Activated naive CD4-positive, alpha-beta T cell treated with anti-CD3 and anti-CD28 coated beads, Interleukin-2, amount 50 U/mL, for 24 hours (primary cell): Measurements from ENCODE around the gene EYS.

Source experiments
- H3K27ac Mint-ChIP-seq: one replicate; pipeline ENCODE4 v1.8.0; 2021; ENCODE audit warnings: mild to moderate bottlenecking, mixed read lengths
- H3K27me3 Mint-ChIP-seq: one replicate; pipeline ENCODE4 v1.8.0; 2021; ENCODE audit warnings: mixed read lengths
- H3K36me3 Mint-ChIP-seq: one replicate; pipeline ENCODE4 v1.8.0; 2021; ENCODE audit warnings: mixed read lengths
- H3K4me1 Mint-ChIP-seq: one replicate; pipeline ENCODE4 v1.8.0; 2021; ENCODE audit warnings: mixed read lengths
- H3K4me3 Mint-ChIP-seq: one replicate; pipeline ENCODE4 v1.8.0; 2021; ENCODE audit warnings: mild to moderate bottlenecking, mixed read lengths
- H3K9me3 Mint-ChIP-seq: one replicate; pipeline ENCODE4 v1.8.0; 2021; ENCODE audit warnings: mixed read lengths

The EYS gene

DNA sequence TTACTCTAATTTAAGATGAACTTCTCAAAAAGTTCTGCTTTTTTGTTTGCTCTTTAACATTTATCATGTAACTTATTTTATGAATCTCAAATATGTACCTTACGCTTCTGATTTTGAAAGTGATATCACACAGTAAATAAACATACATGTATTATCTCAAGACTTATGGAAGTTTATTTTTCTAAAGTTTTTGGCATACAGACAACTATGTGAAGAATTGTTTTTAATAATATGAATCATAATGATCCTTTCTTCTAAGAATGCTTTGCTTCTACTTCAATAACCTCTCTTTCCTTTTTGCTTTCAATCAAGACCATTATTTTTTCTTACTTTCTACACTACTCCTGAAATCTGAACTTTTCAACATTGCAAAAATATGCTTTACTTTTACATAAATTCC is 816.4 kb downstream of the EYS start:
- Mint-ChIP-seq H3K4me1 (no peaks in the 10 kb centered on the region), H3K27me3 (no peaks in the 10 kb centered on the region), H3K27ac (no peak overlapping the region), H3K36me3 (no peaks in the 10 kb centered on the region), H3K9me3 (peaks cover 8% of the 10 kb centered on the region), H3K4me3 (no peak overlapping the region)

DNA sequence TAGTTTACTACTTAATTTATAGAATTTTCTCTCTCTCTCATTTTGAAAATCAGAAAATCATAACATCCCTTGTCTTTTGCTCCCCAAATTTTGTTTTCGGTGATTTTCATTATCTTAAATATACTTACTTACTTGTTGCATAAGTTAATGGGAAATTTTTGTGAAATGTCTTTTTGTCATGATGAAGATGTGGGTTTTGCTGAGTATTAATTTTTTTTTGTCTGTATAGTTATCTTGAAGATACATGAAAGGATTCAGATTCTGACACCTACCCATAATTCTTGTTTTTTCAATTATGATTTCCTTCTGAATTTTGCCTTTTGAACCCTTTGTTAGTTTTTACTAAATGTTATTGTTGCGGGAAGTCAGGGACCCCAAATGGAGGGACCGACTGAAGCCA is 817.9 kb downstream of the EYS start:
- Mint-ChIP-seq H3K27ac (no peak overlapping the region), H3K4me1 (no peaks in the 10 kb centered on the region), H3K27me3 (no peaks in the 10 kb centered on the region), H3K36me3 (no peaks in the 10 kb centered on the region), H3K4me3 (no peak overlapping the region), H3K9me3 (peaks cover 8% of the 10 kb centered on the region)

- H3K4me3 Mint-ChIP-seq: no peak overlapping the region
- no peaks in the 10 kb centered on the region for H3K27me3 Mint-ChIP-seq
- no peaks in the 10 kb centered on the region for H3K4me1 Mint-ChIP-seq
- H3K27ac Mint-ChIP-seq: no peak overlapping the region
- H3K36me3 Mint-ChIP-seq: no peaks in the 10 kb centered on the region
- peaks cover 23% of the 10 kb centered on the region for H3K9me3 Mint-ChIP-seq
Observed at GRCh38 chr6:64874776-64875175, 832.2 kb downstream of the EYS start.

DNA sequence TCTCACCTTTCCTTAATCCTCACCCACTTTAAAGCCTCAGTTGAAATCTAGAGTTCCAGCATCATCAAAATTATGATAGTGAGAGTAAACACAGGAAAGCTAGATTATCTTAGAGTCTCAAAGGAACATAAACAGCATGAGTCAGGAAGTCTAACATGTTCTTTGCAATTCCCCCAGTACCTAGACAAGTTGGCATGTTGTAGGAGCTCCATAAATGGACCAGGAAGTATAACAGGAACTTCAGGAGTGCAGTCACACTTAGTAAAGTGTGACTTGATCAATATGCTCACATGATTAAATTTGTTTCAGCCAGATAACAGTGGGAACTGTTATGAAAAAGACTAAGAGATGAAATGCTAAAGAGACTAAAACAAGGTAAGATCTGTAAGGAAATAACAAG is 834.4 kb downstream of the EYS start:
- Mint-ChIP-seq H3K27me3 (no peaks in the 10 kb centered on the region), H3K9me3 (peaks cover 18% of the 10 kb centered on the region), H3K4me3 (no peak overlapping the region), H3K27ac (no peak overlapping the region), H3K4me1 (no peaks in the 10 kb centered on the region), H3K36me3 (no peaks in the 10 kb centered on the region)

DNA sequence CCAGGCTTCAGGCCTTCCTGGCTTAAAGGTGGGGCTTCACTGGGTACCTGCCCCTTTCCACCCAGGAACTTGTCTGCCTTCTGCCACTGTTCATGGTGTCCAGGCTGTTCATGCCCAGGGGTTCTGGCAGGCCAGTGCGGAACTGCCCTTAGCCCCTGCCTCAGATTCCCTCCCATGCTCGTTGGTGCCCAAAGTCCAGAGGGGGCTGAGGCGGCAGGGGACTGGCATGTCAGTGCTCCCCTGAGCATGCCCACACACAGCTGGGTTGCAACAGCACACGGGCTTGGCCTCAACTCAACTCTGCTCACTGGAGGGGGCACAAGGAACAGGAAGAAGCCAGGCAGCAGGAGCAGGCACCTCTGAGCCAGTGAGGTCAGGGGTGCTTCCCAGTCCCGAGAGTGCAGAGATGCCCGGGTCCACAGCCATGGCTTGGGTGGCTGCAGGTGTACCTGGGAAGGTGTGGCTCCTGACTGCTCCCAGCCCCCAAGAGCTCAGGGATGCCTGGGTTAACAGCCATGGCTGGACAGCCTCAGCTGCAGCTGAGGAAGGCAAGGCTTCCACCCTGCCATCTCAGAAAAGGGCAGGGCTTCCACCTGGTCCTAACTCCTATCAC is 845.9 kb downstream of the EYS start:
- Mint-ChIP-seq H3K27ac (no peak overlapping the region), H3K36me3 (no peaks in the 10 kb centered on the region), H3K4me1 (no peaks in the 10 kb centered on the region), H3K9me3 (peaks cover 9% of the 10 kb centered on the region), H3K4me3 (no peak overlapping the region), H3K27me3 (no peaks in the 10 kb centered on the region)

DNA sequence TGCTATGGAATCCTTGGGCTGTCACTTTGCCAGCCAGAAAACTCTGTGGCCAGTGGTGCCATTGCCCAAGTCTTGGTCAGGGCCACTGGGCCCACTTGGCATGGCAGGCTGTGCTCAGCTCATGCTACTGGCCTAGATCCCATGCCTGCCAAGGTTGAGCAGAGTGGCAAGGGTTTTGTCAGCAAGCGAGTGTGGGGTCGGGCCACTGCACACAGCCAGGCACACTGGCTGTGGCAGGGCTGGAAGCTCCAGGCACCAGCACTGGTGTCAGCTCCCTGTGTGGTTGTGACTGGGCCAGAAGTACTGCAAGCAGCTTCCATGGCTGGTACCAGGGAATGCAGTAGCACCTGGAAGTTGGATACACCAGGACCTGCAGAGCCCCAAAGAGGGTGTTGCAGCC is 846.8 kb downstream of the EYS start:
- peaks cover 9% of the 10 kb centered on the region for H3K9me3 Mint-ChIP-seq
- no peak overlapping the region for H3K4me3 Mint-ChIP-seq
- no peaks in the 10 kb centered on the region for H3K27me3 Mint-ChIP-seq
- no peak overlapping the region for H3K27ac Mint-ChIP-seq
- H3K36me3 Mint-ChIP-seq: no peaks in the 10 kb centered on the region
- H3K4me1 Mint-ChIP-seq: no peaks in the 10 kb centered on the region

DNA sequence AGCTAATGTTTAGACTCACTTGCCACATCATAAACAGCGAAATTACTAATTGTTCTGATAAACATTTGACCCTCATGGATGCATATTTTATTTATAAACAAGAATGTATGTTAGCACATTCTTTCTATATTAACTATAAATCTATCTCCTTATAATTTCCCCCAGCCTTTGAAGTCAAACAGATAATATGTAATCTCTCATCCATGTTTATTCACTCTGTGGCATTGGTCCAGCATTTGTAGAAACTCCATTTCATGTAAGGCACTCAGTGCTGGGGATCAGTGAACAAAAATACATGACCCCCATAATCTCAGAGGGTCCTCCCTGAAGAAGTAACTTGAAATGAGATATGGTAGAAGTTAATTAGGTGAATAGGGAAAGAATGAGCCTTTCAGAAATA is 856.9 kb downstream of the EYS start:
- H3K4me1 Mint-ChIP-seq: no peaks in the 10 kb centered on the region
- H3K4me3 Mint-ChIP-seq: no peak overlapping the region
- H3K27me3 Mint-ChIP-seq: no peaks in the 10 kb centered on the region
- H3K27ac Mint-ChIP-seq: no peak overlapping the region
- no peaks in the 10 kb centered on the region for H3K36me3 Mint-ChIP-seq
- H3K9me3 Mint-ChIP-seq: peaks cover 21% of the 10 kb centered on the region

DNA sequence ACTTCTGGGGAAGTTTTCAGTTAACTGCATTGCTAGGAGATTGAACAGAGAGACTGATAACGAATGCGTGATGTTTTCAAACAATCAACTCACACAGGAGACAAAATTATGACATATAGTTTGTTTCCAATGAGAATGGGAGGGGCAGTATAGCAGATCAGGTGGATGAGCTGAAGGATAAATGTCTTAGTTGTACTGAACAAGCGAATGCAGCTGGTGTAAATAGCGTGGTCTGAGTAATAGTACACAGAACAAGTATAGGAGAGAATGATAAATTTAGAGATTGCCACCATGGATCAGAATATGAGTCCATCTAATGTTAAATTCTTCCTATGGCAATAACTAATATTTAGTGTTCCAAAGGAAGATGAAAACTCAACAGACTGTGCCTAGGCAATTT is 858.6 kb downstream of the EYS start:
- H3K4me3 Mint-ChIP-seq: no peak overlapping the region
- H3K4me1 Mint-ChIP-seq: no peaks in the 10 kb centered on the region
- H3K27me3 Mint-ChIP-seq: no peaks in the 10 kb centered on the region
- H3K36me3 Mint-ChIP-seq: no peaks in the 10 kb centered on the region
- no peak overlapping the region for H3K27ac Mint-ChIP-seq
- peaks cover 21% of the 10 kb centered on the region for H3K9me3 Mint-ChIP-seq

GRCh38 chr6:64847396-64847795 is 859.6 kb downstream of the EYS start:
- Mint-ChIP-seq H3K9me3 (peaks cover 18% of the 10 kb centered on the region), H3K36me3 (no peaks in the 10 kb centered on the region), H3K27ac (no peak overlapping the region)

GRCh38 chr6:64838726-64839125 is 868.3 kb downstream of the EYS start:
- no peaks in the 10 kb centered on the region for H3K27me3 Mint-ChIP-seq
- H3K27ac Mint-ChIP-seq: no peak overlapping the region
- H3K4me1 Mint-ChIP-seq: no peaks in the 10 kb centered on the region
- no peaks in the 10 kb centered on the region for H3K9me3 Mint-ChIP-seq
- H3K36me3 Mint-ChIP-seq: no peaks in the 10 kb centered on the region
- no peak overlapping the region for H3K4me3 Mint-ChIP-seq

More at GRCh38 chr6:64847396-64847795, 859.6 kb downstream of the EYS start:
- no peaks in the 10 kb centered on the region for H3K27me3 Mint-ChIP-seq
- H3K4me1 Mint-ChIP-seq: no peaks in the 10 kb centered on the region
- no peak overlapping the region for H3K4me3 Mint-ChIP-seq

GRCh38 chr6:64831680-64832079 is 875.3 kb downstream of the EYS start:
- Mint-ChIP-seq H3K27ac (no peak overlapping the region), H3K27me3 (no peaks in the 10 kb centered on the region), H3K4me1 (no peaks in the 10 kb centered on the region), H3K4me3 (no peak overlapping the region), H3K36me3 (no peaks in the 10 kb centered on the region), H3K9me3 (peaks cover 5% of the 10 kb centered on the region)

DNA sequence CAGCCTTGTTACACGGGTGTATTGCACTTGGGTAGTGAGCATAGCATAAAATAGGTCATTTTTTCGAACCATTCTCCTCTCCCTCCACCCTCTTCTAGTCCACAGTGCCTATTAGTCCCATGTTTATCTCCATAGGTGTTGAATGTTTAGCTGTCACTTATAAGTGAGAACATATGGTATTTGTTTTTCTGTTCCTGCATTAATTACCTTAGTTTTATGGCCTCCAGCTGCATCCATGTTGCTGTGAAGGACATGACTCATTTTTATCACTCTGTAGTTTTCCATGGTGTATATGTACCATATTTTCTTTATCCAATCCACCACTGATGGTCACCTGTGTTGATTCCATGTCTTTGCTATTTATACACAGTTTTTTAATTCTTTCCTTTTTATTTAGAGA is 889.5 kb downstream of the EYS start:
- Mint-ChIP-seq H3K27me3 (no peaks in the 10 kb centered on the region), H3K9me3 (no peaks in the 10 kb centered on the region), H3K27ac (no peak overlapping the region), H3K4me3 (no peak overlapping the region), H3K36me3 (no peaks in the 10 kb centered on the region), H3K4me1 (no peaks in the 10 kb centered on the region)

DNA sequence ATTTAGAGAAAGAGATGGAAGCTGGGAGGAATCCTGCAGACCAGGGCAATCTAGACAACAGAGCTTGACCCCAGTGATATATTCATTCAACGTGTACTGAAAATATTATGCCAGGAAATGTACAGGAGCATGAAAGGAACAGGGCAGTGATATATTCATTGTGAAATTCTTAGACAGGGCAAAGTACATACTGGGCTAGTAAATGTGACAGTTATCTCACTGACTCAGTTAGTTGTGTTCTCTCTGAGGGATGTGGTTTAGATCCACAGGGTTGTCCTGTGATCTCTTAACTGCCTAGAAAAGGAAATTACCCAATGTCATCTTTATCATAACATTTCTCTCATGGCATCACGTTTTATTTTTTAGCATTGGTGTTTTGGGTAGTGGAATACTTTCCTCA is 891.3 kb downstream of the EYS start:
- no peaks in the 10 kb centered on the region for H3K9me3 Mint-ChIP-seq
- no peaks in the 10 kb centered on the region for H3K27me3 Mint-ChIP-seq
- no peaks in the 10 kb centered on the region for H3K4me1 Mint-ChIP-seq
- H3K36me3 Mint-ChIP-seq: no peaks in the 10 kb centered on the region
- no peak overlapping the region for H3K4me3 Mint-ChIP-seq
- no peak overlapping the region for H3K27ac Mint-ChIP-seq

GRCh38 chr6:64812138-64812537 is 894.9 kb downstream of the EYS start:
- H3K4me3 Mint-ChIP-seq: no peak overlapping the region
- H3K4me1 Mint-ChIP-seq: no peaks in the 10 kb centered on the region
- peaks cover 5% of the 10 kb centered on the region for H3K9me3 Mint-ChIP-seq
- H3K36me3 Mint-ChIP-seq: no peaks in the 10 kb centered on the region
- H3K27ac Mint-ChIP-seq: no peak overlapping the region
- H3K27me3 Mint-ChIP-seq: no peaks in the 10 kb centered on the region

- Mint-ChIP-seq H3K36me3 (no peaks in the 10 kb centered on the region), H3K9me3 (peaks cover 5% of the 10 kb centered on the region), H3K4me3 (no peak overlapping the region), H3K4me1 (no peaks in the 10 kb centered on the region), H3K27ac (no peak overlapping the region), H3K27me3 (no peaks in the 10 kb centered on the region)
Observed at GRCh38 chr6:64811119-64811518, 895.9 kb downstream of the EYS start.

DNA sequence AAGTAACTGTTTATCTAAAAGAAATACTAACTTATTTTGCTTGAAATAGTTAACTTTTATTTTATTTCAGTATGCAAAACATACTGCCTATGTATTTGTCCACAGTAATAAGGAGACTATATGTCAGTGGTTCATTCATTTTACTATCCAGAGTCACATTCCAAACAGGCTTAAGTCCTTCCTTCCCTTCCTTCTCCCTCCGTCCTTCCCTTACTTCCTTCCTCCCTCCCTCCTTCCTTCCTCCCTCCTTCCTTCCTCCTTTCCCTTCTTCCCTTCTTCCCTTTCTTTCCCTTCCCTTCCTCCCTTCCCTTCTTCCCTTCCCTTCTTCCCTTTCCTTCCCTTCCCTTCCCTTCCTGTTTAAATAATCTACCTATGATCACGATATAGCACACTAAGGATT is 899.2 kb downstream of the EYS start:
- Mint-ChIP-seq H3K36me3 (no peaks in the 10 kb centered on the region), H3K4me3 (no peak overlapping the region), H3K9me3 (peaks cover 5% of the 10 kb centered on the region), H3K4me1 (no peaks in the 10 kb centered on the region), H3K27me3 (no peaks in the 10 kb centered on the region), H3K27ac (no peak overlapping the region)

DNA sequence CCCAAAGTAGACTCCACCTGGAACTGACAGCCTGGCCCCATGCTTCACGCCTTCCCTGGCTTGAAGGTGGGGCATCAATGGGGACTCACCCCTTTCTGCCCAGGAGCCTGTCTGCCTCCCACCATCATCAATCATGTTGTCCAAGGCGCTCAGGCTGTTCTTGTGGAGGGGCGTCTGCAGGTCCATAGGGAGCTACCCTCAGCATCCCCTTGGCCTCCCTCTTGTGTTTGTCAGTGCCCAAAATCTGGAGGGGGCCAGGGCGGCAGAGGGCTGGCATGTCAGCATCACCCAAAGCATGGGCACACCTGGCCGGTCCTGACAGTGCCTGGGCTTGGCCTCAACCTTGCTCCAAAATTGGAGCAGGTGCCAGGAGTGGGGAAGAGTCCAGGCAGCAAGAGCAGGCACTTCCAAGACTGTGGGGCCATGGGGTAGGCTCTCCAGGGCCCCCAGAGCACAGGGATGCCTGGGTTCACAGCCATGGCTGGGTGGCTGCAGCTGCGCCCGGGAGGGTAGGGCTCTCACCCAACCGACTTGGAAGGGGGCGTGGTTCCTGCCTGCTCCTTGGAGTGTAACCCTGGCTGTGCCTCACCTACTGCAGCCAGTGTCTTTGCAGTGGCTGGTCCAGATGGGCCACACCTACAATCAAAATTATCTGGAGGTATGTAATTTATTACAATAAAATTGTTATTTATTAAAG is 903.4 kb downstream of the EYS start:
- no peaks in the 10 kb centered on the region for H3K4me1 Mint-ChIP-seq
- H3K36me3 Mint-ChIP-seq: no peaks in the 10 kb centered on the region
- no peak overlapping the region for H3K27ac Mint-ChIP-seq
- no peak overlapping the region for H3K4me3 Mint-ChIP-seq
- no peaks in the 10 kb centered on the region for H3K27me3 Mint-ChIP-seq
- H3K9me3 Mint-ChIP-seq: peaks cover 7% of the 10 kb centered on the region
